OCI-LY1 (cell line): ENCODE measurements around the gene SEC16A.

Experiments used
- CTCF ChIP-seq: fragments of 200-600 bp; sonication (generic), shearing (Covaris generic); IDR thresholded peaks from 2 replicates; pipeline ENCODE4 v1.5.1; 2017; ENCODE audit warnings: mild to moderate bottlenecking, antibody characterized with exemption, low read length, moderate library complexity, mixed read lengths
- EZH2 ChIP-seq: fragments of 200-600 bp; sonication (generic), shearing (Covaris generic); IDR thresholded peaks from 2 replicates; pipeline ENCODE4 v1.8.0; 2017; ENCODE audit warnings: borderline replicate concordance, mixed run types, mild to moderate bottlenecking, antibody characterized with exemption, low read length, moderate library complexity, mixed read lengths

- TF ChIP-seq CTCF (no peak), EZH2 (no peak)
These were observed 19.4 kb upstream of the SEC16A start for GRCh38 chr9:136502196-136502595.
